ENCODE results near the gene C5orf15.
"Not testable (repeated sequence)": the region's sequence is repeated elsewhere in the genome, so short reads cannot be mapped to it uniquely, and the experiment has no call there.

Gene C5orf15

GRCh38 chr5:133935991-133936650 lies 32.3 kb downstream of the C5orf15 start:
- DNase-seq = not testable (repeated sequence)

GRCh38 chr5:133935667-133935940 lies 32.8 kb downstream of the C5orf15 start:
- DNase-seq = no peak

- peak; percentile 8 for DNase-seq
Observed at GRCh38 chr5:133934822-133935666, 33.4 kb downstream of the C5orf15 start.

GRCh38 chr5:133934311-133934710 lies 34.1 kb downstream of the C5orf15 start:
- DNase-seq = no peak

GRCh38 chr5:133933670-133934295 lies 34.6 kb downstream of the C5orf15 start:
- DNase-seq = no peak

GRCh38 chr5:133933169-133933509 lies 35.3 kb downstream of the C5orf15 start:
- DNase-seq = no peak

GRCh38 chr5:133932441-133933168 lies 35.8 kb downstream of the C5orf15 start:
- DNase-seq = no peak

- DNase-seq = no peak
Observed at GRCh38 chr5:133931546-133931945, 36.9 kb downstream of the C5orf15 start.

GRCh38 chr5:133930813-133931090 lies 37.7 kb downstream of the C5orf15 start:
- no peak for DNase-seq

- no peak for DNase-seq
Observed at GRCh38 chr5:133930061-133930812, 38.2 kb downstream of the C5orf15 start.

- no peak for DNase-seq
Observed at GRCh38 chr5:133928587-133929393, 39.6 kb downstream of the C5orf15 start.

GRCh38 chr5:133927300-133928180 lies 40.9 kb downstream of the C5orf15 start:
- DNase-seq = no peak

GRCh38 chr5:133926489-133927299 lies 41.7 kb downstream of the C5orf15 start:
- no peak for DNase-seq

- DNase-seq = no peak
Observed at GRCh38 chr5:133925866-133926488, 42.4 kb downstream of the C5orf15 start.

- DNase-seq = no peak
Observed at GRCh38 chr5:133925269-133925668, 43.2 kb downstream of the C5orf15 start.

- DNase-seq = no peak
Observed at GRCh38 chr5:133924221-133924920, 44.1 kb downstream of the C5orf15 start.

GRCh38 chr5:133921979-133922378 lies 46.4 kb downstream of the C5orf15 start:
- DNase-seq = no peak

GRCh38 chr5:133921069-133921468 lies 47.4 kb downstream of the C5orf15 start:
- DNase-seq = no peak
